Endothelial cell of umbilical vein (primary cell): Measurements from ENCODE around the gene LRRN4. TPM values are rescaled to one million over a fixed set of nuclear protein-coding genes. Genes with fewer than 3 reads are reported as not detected.

Experiments
- BruUV-seq: library from RNA; stranded (reverse); fragments of 400-500 nt; replicated peaks from 2 replicates; lab custom pipeline; 2021; lab: Mats Ljungman, UMichigan
- CTCF ChIA-PET: fragments of 300-600, 350-600 bp; sonication (Branson Sonifier 250); formaldehyde crosslinking; loops from one replicate; lab custom pipeline; 2021; ENCODE audit warnings: antibody characterized with exemption, inconsistent platforms; lab: Charles Lee
- POLR2A ChIA-PET: fragments of 300-600, 350-600 bp; sonication (Branson Sonifier 250); formaldehyde crosslinking; loops from one replicate; lab custom pipeline; 2021; ENCODE audit warnings: antibody characterized with exemption, inconsistent platforms; lab: Charles Lee
- DNase-seq: peaks from one replicate; pipeline ENCODE4 v3.0.0-alpha.2; 2011; ENCODE audit warnings: low read depth, low spot score
- FAIRE-seq: peaks from 2 replicates; lab custom pipeline; 2011; peaks lifted over from hg19 to GRCh38; lab: Jason Lieb, UNC
- H2AFZ ChIP-seq: 2 replicates; pipeline ENCODE4 v1.6.0; 2012; ENCODE audit warnings: low read depth, low read length, control low read depth, inconsistent platforms
- H3K27ac ChIP-seq: 2 replicates; pipeline ENCODE4 v1.5.1; 2011; ENCODE audit warnings: low read depth, mild to moderate bottlenecking, control low read depth, low read length, moderate library complexity; ENCODE audit not compliant: insufficient read depth
- H3K27me3 ChIP-seq, 2 experiments: 2 replicates each; pipeline versions ENCODE4 v1.6.0 to v1.6.1; 2011; ENCODE audit warnings: low read length in 2 of 2, mixed read lengths in 1 of 2; ENCODE audit not compliant: control insufficient read depth in 2 of 2, insufficient read depth in 2 of 2
- H3K36me3 ChIP-seq, 2 experiments: 2 replicates in 1 of 2; 3 replicates in 1 of 2; pipeline ENCODE4 v1.5.1; 2011; ENCODE audit warnings: low read length in 2 of 2, mild to moderate bottlenecking in 1 of 2, moderate library complexity in 1 of 2; ENCODE audit not compliant: control insufficient read depth in 2 of 2, insufficient read depth in 2 of 2; ENCODE audit errors: extremely low read depth in 1 of 2
- H3K4me1 ChIP-seq: 3 replicates; pipeline ENCODE4 v1.5.1; 2011; ENCODE audit warnings: mild to moderate bottlenecking, low read length; ENCODE audit not compliant: control insufficient read depth, insufficient read depth; ENCODE audit errors: extremely low read depth
- H3K4me2 ChIP-seq: 2 replicates; pipeline ENCODE4 v1.6.1; 2011; ENCODE audit warnings: low read length, control low read depth, mixed read lengths; ENCODE audit not compliant: insufficient read depth
- H3K4me3 ChIP-seq, 3 experiments: fragments of 200-600 bp in 1 of 3; sonication (generic), shearing (Covaris generic) in 1 of 3; replicated peaks in 1 of 3; 2 replicates each; pipeline ENCODE4 v1.5.1; 2011 to 2016; ENCODE audit warnings: control low read depth in 3 of 3, low read length in 3 of 3, mild to moderate bottlenecking in 2 of 3, inconsistent platforms in 1 of 3, low read depth in 1 of 3, moderate library complexity in 1 of 3; ENCODE audit not compliant: insufficient read depth in 1 of 3
- H3K79me2 ChIP-seq: 2 replicates; pipeline ENCODE4 v1.6.0; 2012; ENCODE audit warnings: low read length, inconsistent platforms; ENCODE audit not compliant: control insufficient read depth, insufficient read depth
- H3K9ac ChIP-seq: replicated peaks from 2 replicates; pipeline ENCODE3; 2011; ENCODE audit warnings: low read length, control low read depth; ENCODE audit not compliant: insufficient read depth; ENCODE audit errors: extremely low read depth
- H3K9me1 ChIP-seq: replicated peaks from 3 replicates; pipeline ENCODE4 v1.6.0; 2011; ENCODE audit warnings: mild to moderate bottlenecking, low read length; ENCODE audit not compliant: control insufficient read depth, insufficient read depth; ENCODE audit errors: extremely low read depth
- H3K9me3 ChIP-seq: replicated peaks from 2 replicates; pipeline ENCODE4 v1.5.1; 2012; ENCODE audit warnings: low read length, inconsistent platforms; ENCODE audit not compliant: control insufficient read depth, insufficient read depth
- H4K20me1 ChIP-seq: replicated peaks from 2 replicates; pipeline ENCODE3; 2011; ENCODE audit warnings: mild to moderate bottlenecking, low read length; ENCODE audit not compliant: control insufficient read depth, insufficient read depth; ENCODE audit errors: extremely low read depth
- EZH2 ChIP-seq: IDR thresholded peaks from 2 replicates; pipeline ENCODE4 v1.6.1; 2012; ENCODE audit warnings: borderline replicate concordance, low read depth, mild to moderate bottlenecking, moderate library complexity, low read length, inconsistent platforms; ENCODE audit not compliant: severe bottlenecking
- FOS ChIP-seq: IDR thresholded peaks from 2 replicates; pipeline ENCODE4 v1.6.1; 2011; ENCODE audit warnings: mild to moderate bottlenecking, low read length, moderate library complexity, borderline replicate concordance; ENCODE audit not compliant: insufficient read depth
- GATA2 ChIP-seq: IDR thresholded peaks from 2 replicates; pipeline ENCODE4 v1.7.0; 2011; ENCODE audit warnings: low read depth, mild to moderate bottlenecking, moderate library complexity, mixed read lengths, low read length; ENCODE audit not compliant: insufficient read length, insufficient read depth
- JUN ChIP-seq: IDR thresholded peaks from 2 replicates; pipeline ENCODE4 v1.6.1; 2011; ENCODE audit warnings: borderline replicate concordance, low read depth; ENCODE audit not compliant: insufficient read length, insufficient read depth
- MYC ChIP-seq: IDR thresholded peaks from one replicate; pipeline ENCODE4 v1.6.1; 2011; ENCODE audit warnings: mild to moderate bottlenecking, low read depth, low read length
- POLR2A ChIP-seq: IDR thresholded peaks from 2 replicates; pipeline ENCODE4 v1.6.1; 2012; ENCODE audit warnings: low read depth, mild to moderate bottlenecking, control low read depth, low read length
- POLR2AphosphoS5 ChIP-seq: IDR thresholded peaks from 2 replicates; pipeline ENCODE4 v1.6.1; 2012; ENCODE audit warnings: low read depth, mild to moderate bottlenecking, control low read depth, low read length, moderate library complexity; ENCODE audit not compliant: insufficient read depth
- dilution Hi-C: fragments of 300-500 bp; cut with MboI; formaldehyde crosslinking; loops from one replicate; pipeline ENCODE4 v1.15.0; 2019; ENCODE audit warnings: low sequenced_read_pairs; ENCODE audit not compliant: extremely low pct_ligation_motif_present
- intact Hi-C: fragments of 100-400 bp; cut with micrococcal nuclease; formaldehyde crosslinking; loops from one replicate; pipeline ENCODE4 v1.10.0; 2022
- polyA plus RNA-seq, 4 experiments: library from polyadenylated mRNA; depleted of rRNA in 3 of 4; stranded (reverse) in 3 of 4; unstranded in 1 of 4; fragments of >200 nt; gene quantifications; 2 replicates each; pipeline versions ENCODE4 v1.2.1 to v1.2.3, GENCODE V29; 2011 to 2012; ENCODE audit warnings: missing spikeins in 1 of 4
- total RNA-seq: library from RNA; stranded (reverse); gene quantifications from 2 replicates; pipeline ENCODE4 v1.2.3, GENCODE V29; 2021
- TF ChIP-seq, protein P1 (sequence below): IDR thresholded peaks from 2 replicates; pipeline ENCODE4 v1.6.1; 2011; ENCODE audit not compliant: insufficient read depth, insufficient read length
- TF ChIP-seq, protein P2 (sequence below), 2 donors: IDR thresholded peaks; 1 replicate in 1 of 2; 2 replicates in 1 of 2; pipeline ENCODE4 v1.5.1; 2011; ENCODE audit warnings: low read length in 2 of 2, mild to moderate bottlenecking in 2 of 2, moderate library complexity in 2 of 2, control low read depth in 1 of 2, inconsistent platforms in 1 of 2, low read depth in 1 of 2; ENCODE audit not compliant: insufficient read depth in 1 of 2; ENCODE audit errors: extremely low read depth in 1 of 2

The LRRN4 gene
- total and polyA plus RNA-seq, 2 donors (not counting 3 experiments of a cell fraction or from before 2014, with no cell fraction given): not detected

DNA sequence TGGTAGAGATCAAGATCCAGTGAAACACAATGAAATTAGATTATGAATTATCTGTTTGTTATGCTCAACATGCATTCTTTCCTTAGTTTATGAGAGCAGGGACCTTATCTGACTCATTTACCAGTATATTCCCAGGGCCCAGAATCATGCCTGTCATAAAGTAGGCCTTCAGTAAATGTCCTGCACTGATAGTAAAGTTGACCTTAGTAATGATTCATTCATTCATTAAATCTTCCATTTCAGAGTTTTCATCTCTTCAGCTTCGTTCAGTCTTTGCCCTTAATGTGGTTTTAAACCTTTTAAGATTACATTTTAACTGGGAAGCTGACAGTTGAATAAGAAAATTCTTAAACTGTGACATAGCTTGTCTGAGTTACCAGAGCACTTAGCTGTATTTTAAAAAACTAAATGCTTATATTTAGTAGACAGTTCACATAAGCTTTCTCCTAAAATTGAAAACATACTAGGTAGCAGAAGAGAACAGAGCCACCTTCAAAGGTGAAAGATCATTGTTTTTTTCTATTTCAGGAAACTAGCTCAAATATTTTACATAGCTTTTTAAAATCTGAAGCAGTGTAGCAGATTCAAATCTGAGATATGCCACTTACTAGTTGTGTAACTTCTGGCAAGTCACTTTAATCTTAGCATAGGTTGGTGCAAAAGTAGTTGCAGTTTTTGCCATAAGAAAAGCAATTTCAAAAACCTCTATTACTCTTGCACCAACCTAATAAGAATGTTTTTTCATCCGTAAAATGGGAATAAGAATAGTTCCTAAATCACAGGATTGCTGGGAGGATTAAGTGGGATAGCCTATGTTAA is 62.0 kb downstream of the LRRN4 start:
- no peak overlapping the region for H3K4me3 ChIP-seq
- DNase-seq: peak; percentile 13
- peaks cover 0 to 4% of the 10 kb centered on the region in 2 experiments for H3K36me3 ChIP-seq
- H3K79me2 ChIP-seq: no peaks in the 10 kb centered on the region
- no peaks in the 10 kb centered on the region for H3K27me3 ChIP-seq
- no peaks in the 10 kb centered on the region for H3K4me1 ChIP-seq
- intact Hi-C loops (no loop called here), dilution Hi-C loops (no loop called here)
- H3K9me1 ChIP-seq: no peaks in the 10 kb centered on the region
- BruUV-seq: no TSS peak
- H4K20me1 ChIP-seq: no peaks in the 10 kb centered on the region
- no peak overlapping the region for H3K9ac ChIP-seq
- H3K4me2 ChIP-seq: no peak overlapping the region
- no peak overlapping the region for H2AFZ ChIP-seq
- no peak overlapping the region for H3K27ac ChIP-seq
- FAIRE-seq: no peak
- no peaks in the 10 kb centered on the region for H3K9me3 ChIP-seq
- TF ChIP-seq GATA2 (no peak), JUN (no peak), FOS (no peak), MYC (no peak), EZH2 (no peak), POLR2A (no peak), POLR2AphosphoS5 (no peak)
- TF ChIP-seq, protein P1, sequence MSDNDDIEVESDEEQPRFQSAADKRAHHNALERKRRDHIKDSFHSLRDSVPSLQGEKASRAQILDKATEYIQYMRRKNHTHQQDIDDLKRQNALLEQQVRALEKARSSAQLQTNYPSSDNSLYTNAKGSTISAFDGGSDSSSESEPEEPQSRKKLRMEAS: no peak
- TF ChIP-seq, protein P2, sequence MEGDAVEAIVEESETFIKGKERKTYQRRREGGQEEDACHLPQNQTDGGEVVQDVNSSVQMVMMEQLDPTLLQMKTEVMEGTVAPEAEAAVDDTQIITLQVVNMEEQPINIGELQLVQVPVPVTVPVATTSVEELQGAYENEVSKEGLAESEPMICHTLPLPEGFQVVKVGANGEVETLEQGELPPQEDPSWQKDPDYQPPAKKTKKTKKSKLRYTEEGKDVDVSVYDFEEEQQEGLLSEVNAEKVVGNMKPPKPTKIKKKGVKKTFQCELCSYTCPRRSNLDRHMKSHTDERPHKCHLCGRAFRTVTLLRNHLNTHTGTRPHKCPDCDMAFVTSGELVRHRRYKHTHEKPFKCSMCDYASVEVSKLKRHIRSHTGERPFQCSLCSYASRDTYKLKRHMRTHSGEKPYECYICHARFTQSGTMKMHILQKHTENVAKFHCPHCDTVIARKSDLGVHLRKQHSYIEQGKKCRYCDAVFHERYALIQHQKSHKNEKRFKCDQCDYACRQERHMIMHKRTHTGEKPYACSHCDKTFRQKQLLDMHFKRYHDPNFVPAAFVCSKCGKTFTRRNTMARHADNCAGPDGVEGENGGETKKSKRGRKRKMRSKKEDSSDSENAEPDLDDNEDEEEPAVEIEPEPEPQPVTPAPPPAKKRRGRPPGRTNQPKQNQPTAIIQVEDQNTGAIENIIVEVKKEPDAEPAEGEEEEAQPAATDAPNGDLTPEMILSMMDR (IDR thresholded peaks at IDR 0.05; ENCODE audit: extremely low read depth in 1 of 2, insufficient read depth in 1 of 2, low read depth in 1 of 2, low read length in 2 of 2): no peak
- ChIA-PET CTCF (interaction anchor here (1.0 to 1.9 kb wide), 3 partner anchors 11 to 463 kb away, joined by 4 to 6 read pairs (median 6); no protein-coding TSS in a partner anchor), POLR2A (no interaction called here)
